GM18858 (cell line): Measurements from ENCODE around the gene FZD8.

Experiments used
- ATAC-seq: cut with Tn5 transposase; IDR thresholded peaks from one replicate; pipeline ENCODE4 v1.9.1; 2021; ENCODE audit not compliant: unreplicated experiment

The FZD8 gene

GRCh38 chr10:35607475-35608327 is 34.4 kb downstream of the FZD8 start:
- no peak for ATAC-seq

- no peak for ATAC-seq
Measured at GRCh38 chr10:35606430-35606829, 35.7 kb downstream of the FZD8 start.

- no peak for ATAC-seq
Measured at GRCh38 chr10:35605191-35605590, 36.9 kb downstream of the FZD8 start, which contains the start of gene GJD4. GJD4 (plus strand) TSS chr10:35605341; CDS start chr10:35605568, 227 bp downstream.

GRCh38 chr10:35600193-35600592 is 41.9 kb downstream of the FZD8 start:
- no peak for ATAC-seq

GRCh38 chr10:35598379-35598778 is 43.7 kb downstream of the FZD8 start:
- no peak for ATAC-seq

GRCh38 chr10:35595106-35595505 is 47.0 kb downstream of the FZD8 start:
- no peak for ATAC-seq

- no peak for ATAC-seq
Measured at GRCh38 chr10:35594115-35595079, 47.7 kb downstream of the FZD8 start.

GRCh38 chr10:35592441-35592840 is 49.7 kb downstream of the FZD8 start:
- no peak for ATAC-seq

GRCh38 chr10:35588836-35589235 is 53.3 kb downstream of the FZD8 start:
- no peak for ATAC-seq
